Endothelial cell of umbilical vein (primary cell): ENCODE measurements around the gene CHRNA9. TPM values are rescaled to one million over a fixed set of nuclear protein-coding genes. Genes with fewer than 3 reads are reported as not detected.

Experiments
- BruUV-seq: library from RNA; stranded (reverse); fragments of 400-500 nt; replicated peaks from 2 replicates; lab custom pipeline; 2021; lab: Mats Ljungman, UMichigan
- CTCF ChIA-PET: fragments of 300-600, 350-600 bp; sonication (Branson Sonifier 250); formaldehyde crosslinking; loops from one replicate; lab custom pipeline; 2021; ENCODE audit warnings: antibody characterized with exemption, inconsistent platforms; lab: Charles Lee
- POLR2A ChIA-PET: fragments of 300-600, 350-600 bp; sonication (Branson Sonifier 250); formaldehyde crosslinking; loops from one replicate; lab custom pipeline; 2021; ENCODE audit warnings: antibody characterized with exemption, inconsistent platforms; lab: Charles Lee
- DNase-seq: peaks from one replicate; pipeline ENCODE4 v3.0.0-alpha.2; 2011; ENCODE audit warnings: low read depth, low spot score
- FAIRE-seq: peaks from 2 replicates; lab custom pipeline; 2011; peaks lifted over from hg19 to GRCh38; lab: Jason Lieb, UNC
- H2AFZ ChIP-seq: 2 replicates; pipeline ENCODE4 v1.6.0; 2012; ENCODE audit warnings: low read depth, low read length, control low read depth, inconsistent platforms
- H3K27ac ChIP-seq: 2 replicates; pipeline ENCODE4 v1.5.1; 2011; ENCODE audit warnings: low read depth, mild to moderate bottlenecking, control low read depth, low read length, moderate library complexity; ENCODE audit not compliant: insufficient read depth
- H3K27me3 ChIP-seq, 2 experiments: 2 replicates each; pipeline versions ENCODE4 v1.6.0 to v1.6.1; 2011; ENCODE audit warnings: low read length in 2 of 2, mixed read lengths in 1 of 2; ENCODE audit not compliant: control insufficient read depth in 2 of 2, insufficient read depth in 2 of 2
- H3K36me3 ChIP-seq, 2 experiments: 2 replicates in 1 of 2; 3 replicates in 1 of 2; pipeline ENCODE4 v1.5.1; 2011; ENCODE audit warnings: low read length in 2 of 2, mild to moderate bottlenecking in 1 of 2, moderate library complexity in 1 of 2; ENCODE audit not compliant: control insufficient read depth in 2 of 2, insufficient read depth in 2 of 2; ENCODE audit errors: extremely low read depth in 1 of 2
- H3K4me1 ChIP-seq: 3 replicates; pipeline ENCODE4 v1.5.1; 2011; ENCODE audit warnings: mild to moderate bottlenecking, low read length; ENCODE audit not compliant: control insufficient read depth, insufficient read depth; ENCODE audit errors: extremely low read depth
- H3K4me2 ChIP-seq: 2 replicates; pipeline ENCODE4 v1.6.1; 2011; ENCODE audit warnings: low read length, control low read depth, mixed read lengths; ENCODE audit not compliant: insufficient read depth
- H3K4me3 ChIP-seq, 3 experiments: fragments of 200-600 bp in 1 of 3; sonication (generic), shearing (Covaris generic) in 1 of 3; replicated peaks in 1 of 3; 2 replicates each; pipeline ENCODE4 v1.5.1; 2011 to 2016; ENCODE audit warnings: control low read depth in 3 of 3, low read length in 3 of 3, mild to moderate bottlenecking in 2 of 3, inconsistent platforms in 1 of 3, low read depth in 1 of 3, moderate library complexity in 1 of 3; ENCODE audit not compliant: insufficient read depth in 1 of 3
- H3K79me2 ChIP-seq: 2 replicates; pipeline ENCODE4 v1.6.0; 2012; ENCODE audit warnings: low read length, inconsistent platforms; ENCODE audit not compliant: control insufficient read depth, insufficient read depth
- H3K9ac ChIP-seq: replicated peaks from 2 replicates; pipeline ENCODE3; 2011; ENCODE audit warnings: low read length, control low read depth; ENCODE audit not compliant: insufficient read depth; ENCODE audit errors: extremely low read depth
- H3K9me1 ChIP-seq: replicated peaks from 3 replicates; pipeline ENCODE4 v1.6.0; 2011; ENCODE audit warnings: mild to moderate bottlenecking, low read length; ENCODE audit not compliant: control insufficient read depth, insufficient read depth; ENCODE audit errors: extremely low read depth
- H3K9me3 ChIP-seq: replicated peaks from 2 replicates; pipeline ENCODE4 v1.5.1; 2012; ENCODE audit warnings: low read length, inconsistent platforms; ENCODE audit not compliant: control insufficient read depth, insufficient read depth
- H4K20me1 ChIP-seq: replicated peaks from 2 replicates; pipeline ENCODE3; 2011; ENCODE audit warnings: mild to moderate bottlenecking, low read length; ENCODE audit not compliant: control insufficient read depth, insufficient read depth; ENCODE audit errors: extremely low read depth
- CTCF ChIP-seq, 2 donors: IDR thresholded peaks; 1 replicate in 1 of 2; 2 replicates in 1 of 2; pipeline ENCODE4 v1.5.1; 2011; ENCODE audit warnings: low read length in 2 of 2, mild to moderate bottlenecking in 2 of 2, moderate library complexity in 2 of 2, control low read depth in 1 of 2, inconsistent platforms in 1 of 2, low read depth in 1 of 2; ENCODE audit not compliant: insufficient read depth in 1 of 2; ENCODE audit errors: extremely low read depth in 1 of 2
- EZH2 ChIP-seq: IDR thresholded peaks from 2 replicates; pipeline ENCODE4 v1.6.1; 2012; ENCODE audit warnings: borderline replicate concordance, low read depth, mild to moderate bottlenecking, moderate library complexity, low read length, inconsistent platforms; ENCODE audit not compliant: severe bottlenecking
- FOS ChIP-seq: IDR thresholded peaks from 2 replicates; pipeline ENCODE4 v1.6.1; 2011; ENCODE audit warnings: mild to moderate bottlenecking, low read length, moderate library complexity, borderline replicate concordance; ENCODE audit not compliant: insufficient read depth
- GATA2 ChIP-seq: IDR thresholded peaks from 2 replicates; pipeline ENCODE4 v1.7.0; 2011; ENCODE audit warnings: low read depth, mild to moderate bottlenecking, moderate library complexity, mixed read lengths, low read length; ENCODE audit not compliant: insufficient read length, insufficient read depth
- JUN ChIP-seq: IDR thresholded peaks from 2 replicates; pipeline ENCODE4 v1.6.1; 2011; ENCODE audit warnings: borderline replicate concordance, low read depth; ENCODE audit not compliant: insufficient read length, insufficient read depth
- MAX ChIP-seq: IDR thresholded peaks from 2 replicates; pipeline ENCODE4 v1.6.1; 2011; ENCODE audit not compliant: insufficient read depth, insufficient read length
- MYC ChIP-seq: IDR thresholded peaks from one replicate; pipeline ENCODE4 v1.6.1; 2011; ENCODE audit warnings: mild to moderate bottlenecking, low read depth, low read length
- POLR2A ChIP-seq: IDR thresholded peaks from 2 replicates; pipeline ENCODE4 v1.6.1; 2012; ENCODE audit warnings: low read depth, mild to moderate bottlenecking, control low read depth, low read length
- POLR2AphosphoS5 ChIP-seq: IDR thresholded peaks from 2 replicates; pipeline ENCODE4 v1.6.1; 2012; ENCODE audit warnings: low read depth, mild to moderate bottlenecking, control low read depth, low read length, moderate library complexity; ENCODE audit not compliant: insufficient read depth
- dilution Hi-C: fragments of 300-500 bp; cut with MboI; formaldehyde crosslinking; loops from one replicate; pipeline ENCODE4 v1.15.0; 2019; ENCODE audit warnings: low sequenced_read_pairs; ENCODE audit not compliant: extremely low pct_ligation_motif_present
- intact Hi-C: fragments of 100-400 bp; cut with micrococcal nuclease; formaldehyde crosslinking; loops from one replicate; pipeline ENCODE4 v1.10.0; 2022
- polyA plus RNA-seq, 4 experiments: library from polyadenylated mRNA; depleted of rRNA in 3 of 4; stranded (reverse) in 3 of 4; unstranded in 1 of 4; fragments of >200 nt; gene quantifications; 2 replicates each; pipeline versions ENCODE4 v1.2.1 to v1.2.3, GENCODE V29; 2011 to 2012; ENCODE audit warnings: missing spikeins in 1 of 4
- total RNA-seq: library from RNA; stranded (reverse); gene quantifications from 2 replicates; pipeline ENCODE4 v1.2.3, GENCODE V29; 2021

Gene CHRNA9
- total and polyA plus RNA-seq, 2 donors (not counting 3 experiments of a cell fraction or from before 2014, with no cell fraction given) = not detected

- H3K4me2 ChIP-seq = no peak overlapping the region
- DNase-seq (no peak), FAIRE-seq (no peak)
- no peak overlapping the region for H2AFZ ChIP-seq
- H3K9me3 ChIP-seq = no peaks in the 10 kb centered on the region
- dilution Hi-C loops (no loop called here), intact Hi-C loops (no loop called here)
- no peaks in the 10 kb centered on the region for H3K79me2 ChIP-seq
- no peaks in the 10 kb centered on the region for H3K9me1 ChIP-seq
- no peak overlapping the region for H3K27ac ChIP-seq
- H3K36me3 ChIP-seq = no peaks in the 10 kb centered on the region
- peaks cover 0 to 3% of the 10 kb centered on the region in 2 experiments for H3K27me3 ChIP-seq
- H3K9ac ChIP-seq = no peak overlapping the region
- TF ChIP-seq POLR2A (no peak), CTCF (IDR thresholded peaks at IDR 0.05; ENCODE audit: extremely low read depth in 1 of 2, insufficient read depth in 1 of 2, low read depth in 1 of 2, low read length in 2 of 2) (no peak), MYC (no peak), POLR2AphosphoS5 (no peak), FOS (no peak), EZH2 (no peak), GATA2 (no peak), MAX (no peak), JUN (no peak)
- H3K4me1 ChIP-seq = no peaks in the 10 kb centered on the region
- no peak overlapping the region for H3K4me3 ChIP-seq
- BruUV-seq = no TSS peak
- ChIA-PET CTCF (no interaction called here), POLR2A (interaction anchor here (0.6 kb wide), 1 partner anchor 283 kb away, joined by 3 read pairs; no protein-coding TSS in a partner anchor)
- H4K20me1 ChIP-seq = no peaks in the 10 kb centered on the region
Observed at GRCh38 chr4:40355131-40355530, 20.0 kb downstream of the CHRNA9 start.
